ENCODE measurements around the gene MYO5A.

- TF ChIP-seq CTCF (IDR thresholded peaks at IDR 0.05; ENCODE audit: low read length) = no peak
- no peak for TF ChIP-seq EZH2phosphoT487 (IDR thresholded peaks at IDR 0.05; ENCODE audit: low read length)
These were observed 28.0 kb upstream of the MYO5A start for GRCh38 chr15:52556524-52557273.

All from MM.1S (cell line).